ENCODE measurements around the gene FAM174B.

The FAM174B gene

DNA sequence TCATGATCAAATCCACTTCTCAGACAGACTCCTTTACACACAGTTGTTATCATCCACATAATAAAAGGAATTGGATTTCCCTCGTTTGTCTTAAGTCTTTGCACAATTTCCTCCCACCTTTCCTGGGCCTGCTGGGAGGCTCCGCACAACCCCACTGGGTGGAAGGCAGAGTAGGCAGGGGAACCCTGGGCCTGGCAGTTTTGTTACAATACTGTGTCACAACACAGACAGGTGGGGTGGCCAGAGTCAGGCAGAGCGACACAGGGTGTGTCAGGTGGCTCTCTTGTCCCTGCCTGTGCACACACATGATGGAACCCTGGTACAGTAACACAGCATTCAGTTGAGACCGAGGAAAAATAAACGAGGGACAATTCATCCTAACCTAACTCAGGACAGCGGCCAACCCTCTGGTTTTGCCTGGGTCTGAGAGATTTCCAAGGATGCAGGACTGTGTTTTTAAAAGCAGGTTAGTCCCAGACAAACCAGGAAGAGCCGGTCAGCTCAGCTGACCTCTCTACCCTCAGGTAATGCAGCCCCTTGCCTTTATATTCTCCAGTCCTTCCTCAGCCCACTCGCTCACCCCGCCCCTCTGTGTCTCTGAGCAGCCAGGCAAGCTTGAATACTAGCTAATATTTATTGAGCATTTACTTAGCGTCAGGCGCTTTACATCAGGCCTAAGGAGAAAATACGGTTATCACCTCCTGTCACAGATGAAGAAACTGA, 8.8 kb upstream of the FAM174B start:
- no peak for DNase-seq

DNA sequence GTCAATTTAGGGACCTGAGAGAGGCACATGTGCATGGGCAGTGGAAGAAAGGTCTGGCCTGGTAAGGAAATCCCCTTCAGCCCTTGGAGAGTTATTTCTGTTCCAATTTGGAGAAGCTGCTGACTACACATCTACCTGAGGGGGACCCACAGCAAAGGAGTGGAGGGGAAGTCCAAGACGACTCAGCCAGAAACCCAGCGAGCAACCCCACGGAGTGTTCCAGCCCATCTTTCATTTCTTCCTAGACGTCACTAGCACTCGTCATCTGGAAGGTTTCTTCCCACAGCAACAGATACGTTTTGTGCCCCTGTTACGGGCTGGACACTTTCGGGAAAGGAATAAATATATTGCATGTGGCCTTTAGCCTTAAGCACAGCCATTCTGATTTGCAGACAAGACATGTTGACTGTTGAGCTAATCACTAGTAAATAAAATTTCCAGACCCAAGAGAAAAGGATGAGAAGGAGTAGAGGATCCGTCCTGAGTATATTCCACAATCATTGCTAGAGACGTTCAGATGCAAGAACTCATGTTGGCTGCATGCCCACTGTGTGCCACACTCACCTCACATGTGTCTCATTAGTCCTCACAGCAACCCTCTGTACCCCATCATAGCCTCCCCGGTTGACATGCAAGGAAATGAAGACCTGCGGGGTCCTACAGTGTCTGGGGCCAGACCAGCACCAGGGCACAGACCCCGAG, 7.8 kb upstream of the FAM174B start:
- DNase-seq: no peak

DNA sequence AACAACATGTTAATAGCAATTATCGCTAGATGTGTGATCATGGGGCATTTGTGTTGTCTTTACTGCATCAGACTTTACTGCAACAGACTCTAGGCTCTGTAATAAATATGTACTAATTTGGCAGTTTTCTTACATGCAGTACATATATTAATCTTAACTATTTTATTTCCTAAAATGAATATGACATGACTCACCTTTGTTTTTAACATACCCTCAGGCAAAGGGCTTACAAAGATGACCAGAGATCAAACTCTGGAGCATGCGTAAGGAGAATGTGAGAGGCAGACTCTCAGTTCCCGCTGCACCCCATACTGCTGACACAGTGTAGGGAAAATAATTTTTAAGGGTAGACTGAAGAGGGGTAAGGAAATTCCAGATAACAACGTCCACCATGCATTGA, 7.2 kb upstream of the FAM174B start:
- no peak for DNase-seq

DNA sequence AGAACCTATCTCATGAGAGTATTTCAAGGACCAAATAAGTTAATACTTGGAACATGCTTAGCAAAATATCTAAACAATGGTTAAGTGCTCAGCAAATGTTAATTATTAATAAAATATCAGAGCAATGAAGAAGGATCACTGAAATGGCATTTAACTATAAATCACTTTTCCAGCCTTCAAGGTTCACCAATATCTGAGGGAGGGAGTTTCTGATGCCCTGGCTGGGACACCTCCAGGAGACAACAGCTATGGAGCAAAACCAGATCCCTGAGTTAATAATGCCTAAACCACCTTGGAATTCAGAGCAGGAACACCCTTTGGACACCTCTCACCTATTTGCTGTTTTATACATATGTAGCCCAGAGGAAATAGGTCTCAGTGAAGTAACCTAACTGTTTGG, 6.4 kb upstream of the FAM174B start:
- no peak for DNase-seq

DNA sequence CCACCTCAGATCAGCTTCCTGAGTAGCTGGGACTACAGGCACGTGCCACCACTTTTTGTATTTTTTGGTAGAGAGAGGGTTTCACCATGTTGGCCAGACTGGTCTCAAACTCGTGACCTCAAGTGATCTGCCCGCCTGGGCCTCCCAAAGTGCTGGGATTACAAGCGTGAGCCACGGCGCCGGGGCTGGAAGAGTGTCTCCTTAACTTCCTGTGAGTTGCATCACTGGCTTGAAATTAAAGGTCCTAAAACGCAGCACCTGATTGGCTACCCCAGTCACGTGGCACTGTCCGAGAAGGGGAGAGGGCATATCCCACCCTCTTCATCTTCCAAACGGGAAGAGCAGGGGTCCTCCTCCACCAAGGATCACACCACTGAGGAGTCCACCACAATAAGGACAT, 5.5 kb upstream of the FAM174B start:
- DNase-seq: no peak

DNA sequence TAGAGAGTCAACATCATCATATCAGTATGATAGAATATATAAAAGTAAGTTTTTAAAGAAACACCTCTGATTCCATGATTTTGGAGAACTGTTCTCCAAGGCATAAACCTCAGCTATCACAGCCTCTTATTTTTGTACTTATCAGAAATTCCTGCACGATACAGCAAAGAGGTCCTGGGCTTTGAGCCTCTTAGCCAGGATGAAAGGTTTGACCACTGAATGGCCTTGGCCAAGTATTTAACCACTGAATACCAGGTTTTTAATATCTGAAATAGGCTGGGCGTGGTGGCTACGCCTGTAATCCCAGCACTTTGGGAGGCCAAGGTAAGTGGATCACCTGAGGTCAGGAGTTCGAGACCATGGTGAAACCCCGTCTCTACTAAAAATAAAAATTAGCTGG, 1.9 kb upstream of the FAM174B start:
- no peak for DNase-seq

DNA sequence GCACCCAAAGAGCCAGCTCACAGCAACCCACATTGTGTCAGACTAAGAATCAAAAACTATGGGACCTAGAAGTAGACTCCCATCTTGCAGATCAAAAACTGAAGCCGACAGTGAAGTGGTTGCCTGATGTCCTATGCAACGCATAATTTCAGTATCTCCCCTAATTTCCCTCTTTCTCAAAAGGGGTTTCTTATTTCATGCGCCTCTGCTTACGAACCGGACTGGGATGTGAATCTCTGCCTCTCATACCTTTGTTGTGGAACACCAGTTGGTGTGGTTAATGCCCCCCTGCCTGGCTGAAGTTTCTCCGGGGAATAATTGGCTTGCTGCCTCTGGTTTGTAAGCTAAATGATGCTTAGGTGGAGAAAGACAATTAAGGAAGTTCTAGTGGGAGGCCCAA, 514 bp upstream of the FAM174B start:
- DNase-seq: no peak

DNA sequence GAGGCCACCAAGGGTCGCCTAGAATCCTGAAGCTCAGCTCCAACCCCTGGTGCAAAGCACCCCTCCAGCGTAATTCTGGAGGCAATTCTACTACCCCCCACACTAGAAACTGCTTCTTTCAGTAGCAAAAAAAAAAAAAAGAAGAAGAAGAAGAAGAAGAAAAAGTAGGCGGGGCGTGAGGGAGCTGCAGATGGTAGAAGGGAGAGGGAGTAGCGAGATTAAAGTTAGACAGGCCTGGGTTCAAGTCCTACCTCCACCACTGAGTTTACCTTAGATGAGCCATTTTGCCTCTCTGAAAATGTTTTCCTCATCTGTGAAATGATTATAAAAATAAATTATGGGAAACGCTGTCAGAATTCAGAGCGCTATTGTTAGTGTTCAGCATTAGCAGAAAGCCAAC, 913 bp downstream of the FAM174B start:
- DNase-seq: no peak

DNA sequence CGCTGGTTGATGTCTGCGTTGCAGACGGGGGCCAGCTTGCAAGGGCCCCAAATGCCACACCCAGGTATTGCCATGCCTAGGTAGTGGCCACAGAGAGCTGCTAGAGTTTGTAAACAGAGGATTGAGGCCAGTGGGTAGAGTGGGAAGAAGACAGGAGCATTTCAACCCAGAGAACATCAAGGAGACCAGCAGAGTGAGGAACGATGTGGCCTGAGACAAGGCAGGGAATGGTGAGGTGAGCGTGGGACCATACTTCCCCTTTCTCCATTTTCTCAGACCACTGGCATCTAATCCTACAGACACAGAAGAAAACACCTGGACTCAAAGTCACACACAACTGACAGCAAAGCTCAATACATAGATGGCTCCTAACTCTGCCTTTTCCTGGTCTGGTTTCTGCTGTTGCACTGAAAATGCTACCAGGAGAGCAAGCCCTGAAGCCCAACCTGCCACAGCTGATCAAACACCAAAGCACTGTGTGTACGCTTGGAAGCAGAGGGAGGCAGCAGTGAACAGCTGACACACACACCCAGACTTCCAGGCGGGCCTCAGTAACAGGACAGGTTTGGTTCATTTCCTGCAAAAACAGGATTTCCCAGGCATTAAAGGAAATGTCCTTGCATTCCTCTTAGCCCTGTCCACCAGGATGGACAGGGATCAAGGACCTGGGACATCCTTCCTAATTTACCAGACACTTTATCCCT, 1.6 kb downstream of the FAM174B start:
- DNase-seq: peak; percentile 7

DNA sequence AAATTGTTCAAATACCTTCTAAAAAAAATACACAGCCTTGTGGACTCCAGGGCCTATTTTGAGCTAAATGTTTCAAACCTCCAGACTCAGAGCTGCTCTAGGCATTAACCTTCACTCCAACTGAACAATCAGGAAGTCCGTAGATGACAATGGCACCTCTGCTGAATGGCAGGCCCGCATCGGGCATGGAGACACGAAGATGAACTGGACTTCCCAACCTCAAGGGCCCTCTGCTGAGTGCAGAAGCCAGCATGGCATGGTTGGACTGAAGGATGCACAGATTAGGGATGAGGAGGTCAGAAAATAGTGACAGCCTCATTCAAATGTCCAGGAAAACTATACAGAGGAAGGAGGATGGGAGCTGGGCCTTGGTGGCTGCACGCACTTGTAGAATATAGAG, 2.2 kb downstream of the FAM174B start:
- DNase-seq: no peak

DNA sequence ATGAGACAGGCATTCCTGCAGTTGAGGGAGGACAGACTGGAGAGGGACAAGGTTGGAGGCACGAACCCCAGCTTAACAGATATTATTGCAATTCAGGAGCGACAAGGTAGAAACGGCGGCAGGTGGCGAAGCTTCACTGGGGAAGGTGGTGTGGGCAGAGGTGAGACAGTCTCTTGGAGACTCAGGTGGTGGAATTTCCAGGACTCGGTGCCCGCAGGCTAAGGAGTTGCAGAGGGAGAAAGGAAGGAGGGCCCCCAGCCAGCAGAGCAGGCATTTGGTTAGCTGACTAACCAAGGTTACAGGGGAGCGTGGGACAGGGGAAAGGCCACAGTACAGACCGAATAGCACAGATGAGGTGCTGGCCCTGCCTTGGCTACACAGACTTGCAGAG, 3.0 kb downstream of the FAM174B start:
- DNase-seq: no peak

DNA sequence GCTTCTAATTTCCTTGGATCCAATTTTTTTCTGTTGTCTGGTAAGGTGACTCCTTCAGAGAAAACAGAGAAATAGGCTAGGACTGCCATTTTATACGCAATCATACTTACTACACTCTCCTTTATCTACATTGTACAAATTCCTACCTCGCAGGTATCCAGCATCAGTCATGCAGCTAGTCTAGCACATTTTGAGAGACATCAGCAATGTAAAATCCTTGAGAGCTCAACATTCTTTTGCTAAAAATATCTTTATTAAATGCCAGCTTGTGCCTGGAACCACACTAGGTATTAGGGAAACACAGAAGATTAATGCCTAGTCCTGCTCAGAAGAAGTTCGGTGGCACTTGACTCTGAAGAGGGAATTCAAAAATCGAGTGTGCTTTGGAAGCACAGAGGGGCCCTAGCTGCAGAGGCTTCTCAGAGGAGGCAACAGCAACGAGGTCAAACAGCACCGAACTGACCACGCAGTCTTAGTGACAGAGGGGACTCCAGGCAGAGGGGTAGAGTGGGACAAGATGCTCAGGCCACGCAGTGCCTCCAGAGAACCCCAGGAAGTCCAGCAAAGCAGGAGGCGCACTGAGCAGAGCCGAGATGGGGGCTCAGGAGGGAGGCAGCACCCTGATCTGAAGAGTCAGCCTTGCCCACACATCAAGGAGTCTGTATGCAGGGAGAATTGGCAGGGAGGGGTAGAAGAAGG, 3.5 kb downstream of the FAM174B start:
- DNase-seq: no peak

DNA sequence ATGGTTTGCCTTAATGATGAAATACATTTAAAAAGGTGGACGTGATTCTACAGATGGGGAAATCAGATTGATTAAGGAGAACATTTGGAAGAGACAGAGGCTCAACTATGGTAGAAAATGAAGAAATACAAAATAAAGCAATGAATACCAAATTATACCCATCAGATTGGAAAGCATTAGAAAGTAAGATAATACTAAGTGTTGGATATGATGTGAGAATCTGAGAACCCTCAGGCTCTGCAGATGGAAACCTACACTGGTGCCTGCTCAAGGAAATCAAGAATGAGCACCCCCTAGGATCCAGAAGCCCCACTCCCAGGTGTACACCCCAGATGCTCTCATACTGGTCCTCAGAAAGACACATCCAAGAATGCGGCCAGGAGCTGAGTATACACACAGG, 4.6 kb downstream of the FAM174B start:
- no peak for DNase-seq

DNA sequence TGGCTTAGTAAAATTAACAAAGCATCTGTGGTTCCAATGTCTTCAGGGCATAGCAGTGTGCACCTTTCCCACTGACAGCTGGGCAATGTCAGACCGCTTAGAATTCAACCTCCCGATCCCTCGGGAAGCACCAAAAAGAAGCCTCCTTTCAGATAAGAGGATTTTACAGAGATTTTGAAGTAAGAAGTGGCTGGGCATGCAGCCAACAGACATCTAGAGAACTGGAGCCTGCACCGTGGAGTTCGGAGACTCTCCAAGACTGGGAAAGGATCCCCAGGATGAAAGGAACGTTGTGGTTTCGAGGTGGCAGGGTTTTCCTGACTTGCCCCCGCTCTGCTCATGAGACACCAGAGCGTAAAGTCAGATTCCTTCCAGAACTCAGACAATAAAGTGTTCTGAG, 5.3 kb downstream of the FAM174B start:
- peak; percentile 55 for DNase-seq

DNA sequence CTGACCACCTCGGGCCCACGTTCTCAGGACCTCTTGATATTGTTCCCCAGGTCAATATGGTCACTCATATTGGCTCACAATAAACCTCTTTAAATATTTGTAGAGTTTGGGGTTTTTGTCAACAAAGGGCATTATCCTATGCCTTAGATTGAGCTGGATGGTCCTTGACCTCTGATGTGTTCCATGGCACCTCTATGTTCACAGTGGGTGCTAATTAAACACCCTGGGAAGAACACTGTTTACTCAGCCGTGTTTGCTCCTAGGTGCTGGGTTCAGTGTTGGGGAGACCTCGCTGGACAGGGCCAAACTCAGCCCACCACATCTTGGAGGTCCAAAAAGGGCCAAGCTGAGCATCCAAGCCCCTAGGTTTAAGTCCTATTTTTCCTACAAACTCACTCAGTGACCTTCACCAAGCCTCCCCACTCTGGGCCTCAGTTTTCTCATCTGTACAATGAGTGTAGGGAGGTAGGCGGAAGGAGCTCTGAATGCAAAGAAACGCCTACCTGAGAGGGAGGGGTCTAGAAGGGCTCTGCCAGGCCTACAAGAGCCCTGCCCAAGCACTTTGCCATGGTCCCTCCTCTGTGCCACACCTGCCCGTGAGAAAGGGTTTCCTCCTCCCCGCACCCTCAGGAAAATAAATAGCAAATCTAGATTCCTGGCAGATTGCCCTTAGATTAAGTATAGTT, 7.2 kb downstream of the FAM174B start:
- DNase-seq: no peak

DNA sequence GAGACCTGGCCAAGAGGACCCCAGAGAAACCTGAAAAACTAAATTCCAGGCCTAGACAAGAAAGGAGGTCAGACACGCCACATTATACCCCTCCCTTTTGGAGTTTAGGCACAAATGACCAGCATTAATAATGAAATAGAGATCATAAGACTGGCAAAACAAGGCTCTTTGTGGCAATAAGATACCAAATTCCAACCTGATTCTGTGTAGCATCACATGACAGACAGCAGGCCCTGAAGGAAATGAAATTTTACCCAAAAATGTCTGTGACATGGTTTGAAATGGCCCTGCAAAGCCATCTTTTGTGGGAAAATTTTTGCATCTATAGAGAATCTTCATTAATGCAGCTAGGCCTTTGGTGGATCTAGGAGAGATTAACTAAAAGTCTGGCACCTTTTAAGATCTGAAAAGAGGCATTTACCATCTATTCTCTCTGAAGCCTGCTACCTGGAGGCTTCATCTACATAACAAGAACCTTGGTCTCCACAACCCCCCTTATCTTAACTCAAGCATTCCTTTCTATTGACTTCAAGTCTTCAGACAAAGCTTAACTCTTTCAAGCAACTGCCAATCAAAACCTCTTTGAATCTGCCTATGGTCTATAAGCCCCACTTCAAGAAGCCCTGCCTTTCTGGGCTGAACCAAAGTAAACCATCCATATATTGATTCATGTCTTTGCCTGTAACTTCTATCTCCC, 8.0 kb downstream of the FAM174B start:
- DNase-seq: no peak

DNA sequence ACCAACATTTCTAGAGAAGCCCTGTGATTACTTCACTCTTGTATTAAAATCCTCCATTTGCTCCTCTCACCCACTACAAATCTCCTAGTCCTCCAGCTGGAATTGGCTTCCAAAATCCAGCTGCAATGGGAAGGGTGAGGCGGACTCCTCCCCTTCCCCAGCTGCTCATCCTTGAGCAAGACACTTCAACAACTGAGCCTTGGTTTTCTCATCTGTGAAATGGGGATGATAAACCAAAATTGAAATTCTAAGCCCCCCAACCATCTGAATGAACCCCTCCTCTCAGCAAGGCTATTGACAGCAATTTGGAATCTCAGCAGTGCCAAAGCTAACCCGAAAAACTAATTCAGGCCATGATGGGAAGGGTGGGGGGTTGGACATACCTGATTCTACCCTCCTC, 9.4 kb downstream of the FAM174B start:
- no peak for DNase-seq

DNA sequence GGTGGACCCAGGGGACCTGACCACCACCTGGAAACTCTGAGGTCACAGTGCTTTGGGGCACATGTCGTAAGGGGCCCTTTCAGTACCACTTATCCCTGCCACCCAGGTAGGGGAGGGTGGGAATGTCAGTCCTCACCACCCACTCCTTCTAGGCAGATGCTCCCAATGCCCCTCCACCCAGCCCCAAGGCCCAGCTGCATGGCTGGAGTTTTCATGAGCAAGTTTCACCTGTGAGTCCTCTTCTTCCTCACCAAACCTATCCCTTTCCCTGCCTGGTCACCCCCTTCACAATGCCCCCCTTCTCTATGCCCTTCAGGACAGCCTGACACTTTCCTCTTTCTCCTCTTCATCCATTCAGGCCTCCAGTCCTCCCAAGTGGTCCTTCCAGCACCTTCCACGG, 9.8 kb downstream of the FAM174B start:
- no peak for DNase-seq

DNA sequence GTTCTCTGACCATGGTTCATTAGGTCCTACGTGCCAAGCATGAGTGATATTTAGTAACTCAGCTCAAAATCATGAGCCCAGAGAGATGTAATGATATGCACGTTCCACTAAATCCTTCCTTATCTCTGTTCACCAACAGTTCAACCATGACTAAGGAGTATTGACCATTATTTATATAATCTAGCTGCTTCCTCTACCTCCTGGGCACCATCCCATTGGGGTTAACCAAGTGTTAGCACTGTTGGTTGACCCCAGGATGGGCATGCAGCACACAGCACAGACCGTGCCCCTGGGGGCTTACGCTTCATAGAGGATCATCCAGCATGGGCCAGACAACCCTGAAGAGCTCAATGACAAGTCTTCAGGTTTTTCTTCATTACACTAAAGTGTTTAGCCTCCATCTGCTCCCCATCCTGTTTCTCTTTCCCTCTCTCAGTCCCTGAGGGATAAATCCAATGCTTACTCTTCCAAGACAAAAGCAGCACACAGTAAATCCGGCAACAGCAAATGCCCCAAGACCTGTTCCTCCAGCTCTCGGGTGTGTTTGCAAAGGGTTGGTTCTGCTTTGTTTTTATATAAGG, 10.4 kb downstream of the FAM174B start:
- DNase-seq: no peak

DNA sequence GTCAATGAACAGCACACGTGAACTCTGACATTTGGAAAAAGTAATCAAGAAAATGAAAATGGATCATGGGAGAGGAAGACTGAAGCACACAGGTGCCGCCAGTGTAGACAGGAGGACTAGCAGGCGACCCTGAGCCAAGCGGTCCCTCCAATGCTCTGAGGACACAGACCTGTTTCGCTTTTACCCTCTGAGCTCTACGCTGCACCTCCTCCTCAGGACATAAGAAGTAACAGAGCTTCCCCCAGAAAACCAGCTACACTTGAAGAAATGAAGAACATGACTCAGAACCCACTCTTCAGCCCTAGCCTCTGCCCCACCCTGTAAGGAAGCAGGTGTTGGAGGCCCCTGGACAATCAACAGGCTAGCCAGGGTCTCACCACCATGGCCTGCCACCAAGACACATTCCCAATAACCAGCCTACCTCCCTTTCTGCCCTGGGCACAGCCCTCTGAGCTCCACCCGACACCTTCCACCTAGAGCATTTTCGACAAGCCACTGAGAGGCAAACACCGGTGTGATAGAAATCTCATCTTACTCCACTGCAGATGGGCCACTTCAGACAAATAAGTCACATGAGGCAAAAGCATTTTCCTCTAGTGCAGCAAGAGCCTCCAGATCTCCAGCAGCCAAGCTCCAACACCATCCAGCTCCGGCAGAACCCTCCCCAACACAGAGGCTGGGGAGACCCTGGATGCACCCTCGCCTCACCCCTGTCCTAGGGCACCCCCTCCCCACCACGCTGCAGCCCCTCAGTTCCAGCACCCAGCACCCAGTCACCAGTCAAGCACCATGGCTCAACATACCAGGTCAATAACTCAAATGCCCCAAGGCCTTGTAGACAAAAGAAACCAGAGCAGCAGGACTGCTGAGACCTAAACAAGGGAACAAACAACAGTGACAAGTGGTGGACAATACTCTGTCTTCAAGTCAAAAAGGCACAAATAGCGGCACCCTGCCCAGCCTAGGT, 11.4 kb downstream of the FAM174B start:
- DNase-seq: no peak
